HG03175 (cell line): Measurements from ENCODE around the gene NUDT6.

Experiments
- ATAC-seq: cut with Tn5 transposase; IDR thresholded peaks from one replicate; pipeline ENCODE4 v1.9.1; 2021; ENCODE audit warnings: mild to moderate bottlenecking, moderate library complexity; ENCODE audit not compliant: unreplicated experiment

Gene NUDT6

GRCh38 chr4:122914938-122915337 lies 7.5 kb downstream of the NUDT6 start:
- ATAC-seq: no peak

- ATAC-seq: peak; percentile 91
These were observed 8.0 kb downstream of the NUDT6 start for GRCh38 chr4:122914292-122914904.

- ATAC-seq: no peak
These were observed 9.4 kb downstream of the NUDT6 start for GRCh38 chr4:122912810-122913575.

- no peak for ATAC-seq
These were observed 10.8 kb downstream of the NUDT6 start for GRCh38 chr4:122911588-122911987.

GRCh38 chr4:122909683-122910082 lies 12.7 kb downstream of the NUDT6 start:
- no peak for ATAC-seq

GRCh38 chr4:122908223-122908622 lies 14.2 kb downstream of the NUDT6 start:
- no peak for ATAC-seq

GRCh38 chr4:122906859-122907305 lies 15.5 kb downstream of the NUDT6 start:
- no peak for ATAC-seq

GRCh38 chr4:122903766-122904288 lies 18.6 kb downstream of the NUDT6 start:
- no peak for ATAC-seq

GRCh38 chr4:122901247-122902010 lies 21.0 kb downstream of the NUDT6 start:
- no peak for ATAC-seq

- ATAC-seq: no peak
These were observed 22.1 kb downstream of the NUDT6 start for GRCh38 chr4:122900314-122900713.

GRCh38 chr4:122899682-122900081 lies 22.7 kb downstream of the NUDT6 start:
- ATAC-seq: no peak

- ATAC-seq: no peak
These were observed 23.8 kb downstream of the NUDT6 start for GRCh38 chr4:122898370-122899150.

GRCh38 chr4:122896270-122896669 lies 26.1 kb downstream of the NUDT6 start:
- no peak for ATAC-seq

- ATAC-seq: no peak
These were observed 26.9 kb downstream of the NUDT6 start for GRCh38 chr4:122895336-122895995.

GRCh38 chr4:122894827-122895226 lies 27.6 kb downstream of the NUDT6 start:
- ATAC-seq: no peak

- no peak for ATAC-seq
These were observed 32.1 kb downstream of the NUDT6 start for GRCh38 chr4:122890147-122890795.

- ATAC-seq: no peak
These were observed 32.7 kb downstream of the NUDT6 start for GRCh38 chr4:122889726-122890125.

- no peak for ATAC-seq
These were observed 37.9 kb downstream of the NUDT6 start for GRCh38 chr4:122884499-122884898.

GRCh38 chr4:122882857-122883735 lies 39.3 kb downstream of the NUDT6 start:
- ATAC-seq: no peak
